Loucy (cell line): ENCODE results near the gene RERG.

Experiments
- H2AFZ ChIP-seq: fragments of 200-600 bp; sonication (generic); 2 replicates; pipeline ENCODE4 v1.6.0; 2016; ENCODE audit warnings: antibody characterized with exemption, mild to moderate bottlenecking, low read length, moderate library complexity
- H3F3A ChIP-seq: fragments of 200-600 bp; 2 replicates; pipeline ENCODE4 v1.6.0; 2016; ENCODE audit warnings: antibody characterized with exemption, low read depth, mild to moderate bottlenecking
- H3K27me3 ChIP-seq: fragments of 200-600 bp; sonication (generic); 2 replicates; pipeline ENCODE4 v1.6.1; 2014; ENCODE audit warnings: low read length, mild to moderate bottlenecking; ENCODE audit not compliant: insufficient read depth, poor library complexity, severe bottlenecking
- H3K36me3 ChIP-seq: fragments of 200-600 bp; sonication (generic); 2 replicates; pipeline ENCODE4 v1.6.1; 2016; ENCODE audit warnings: low read length; ENCODE audit not compliant: insufficient read depth
- H3K4me1 ChIP-seq: fragments of 200-600 bp; sonication (generic); 2 replicates; pipeline ENCODE4 v1.5.1; 2014; ENCODE audit warnings: low read length, mild to moderate bottlenecking; ENCODE audit not compliant: insufficient read depth, poor library complexity, severe bottlenecking
- H3K4me2 ChIP-seq: fragments of 200-600 bp; sonication (generic); 2 replicates; pipeline ENCODE4 v1.6.0; 2014; ENCODE audit warnings: antibody characterized with exemption, low read length, low read depth, mild to moderate bottlenecking; ENCODE audit not compliant: poor library complexity, severe bottlenecking
- H3K4me3 ChIP-seq: fragments of 200-600 bp; sonication (generic); 2 replicates; pipeline ENCODE4 v1.5.1; 2014; ENCODE audit warnings: low read length, mild to moderate bottlenecking, mixed read lengths; ENCODE audit not compliant: poor library complexity, severe bottlenecking
- H3K79me2 ChIP-seq: fragments of 200-600 bp; sonication (generic); 2 replicates; pipeline ENCODE4 v1.6.1; 2014; ENCODE audit warnings: low read length; ENCODE audit not compliant: insufficient read depth
- H3K9ac ChIP-seq: fragments of 200-600 bp; sonication (generic); 2 replicates; pipeline ENCODE4 v1.6.0; 2014; ENCODE audit warnings: mild to moderate bottlenecking, low read depth, low read length, moderate library complexity; ENCODE audit not compliant: poor library complexity, severe bottlenecking
- H3K9me2 ChIP-seq: fragments of 200-600 bp; sonication (generic); replicated peaks from 2 replicates; pipeline ENCODE4 v1.6.1; 2016; ENCODE audit warnings: low read depth, low read length, mixed read lengths
- H3K9me3 ChIP-seq: fragments of 200-600 bp; sonication (generic); 2 replicates; pipeline ENCODE4 v1.6.1; 2014; ENCODE audit warnings: mild to moderate bottlenecking, antibody characterized with exemption, low read length, low read depth; ENCODE audit not compliant: insufficient read depth
- H4K20me1 ChIP-seq: fragments of 200-600 bp; sonication (generic); 2 replicates; pipeline ENCODE4 v1.6.0; 2014; ENCODE audit warnings: antibody characterized with exemption, low read length, mild to moderate bottlenecking; ENCODE audit not compliant: insufficient read depth, poor library complexity, severe bottlenecking
- CTCF ChIP-seq: fragments of 200-600 bp; sonication (generic); conservative IDR thresholded peaks from 2 replicates; pipeline ENCODE4 v1.5.1; 2014; ENCODE audit warnings: mild to moderate bottlenecking, antibody characterized with exemption, low read length
- EZH2phosphoT487 ChIP-seq: fragments of 200-600 bp; IDR thresholded peaks from 2 replicates; pipeline ENCODE4 v1.6.1; 2018; ENCODE audit warnings: antibody characterized with exemption, mild to moderate bottlenecking, moderate library complexity, borderline replicate concordance

Gene RERG

GRCh38 chr12:15123401-15123800 lies 97.8 kb downstream of the RERG start:
- Histone ChIP-seq H3K4me3 (no peak overlapping the region), H3K79me2 (no peaks in the 10 kb centered on the region)
- no peak for TF ChIP-seq CTCF
- TF ChIP-seq EZH2phosphoT487: no peak

GRCh38 chr12:15122344-15122743 lies 98.9 kb downstream of the RERG start:
- H3K9me2 ChIP-seq: no peaks in the 10 kb centered on the region
- no peak overlapping the region for H3K4me2 ChIP-seq
- no peak overlapping the region for H3K9ac ChIP-seq
- H3K36me3 ChIP-seq: no peaks in the 10 kb centered on the region
- H3K4me3 ChIP-seq: no peak overlapping the region
- TF ChIP-seq EZH2phosphoT487: no peak
- no peak for TF ChIP-seq CTCF
- no peaks in the 10 kb centered on the region for H4K20me1 ChIP-seq
- H3K4me1 ChIP-seq: peaks cover 5% of the 10 kb centered on the region
- H3K9me3 ChIP-seq: no peaks in the 10 kb centered on the region
- no peaks in the 10 kb centered on the region for H3F3A ChIP-seq
- H3K79me2 ChIP-seq: no peaks in the 10 kb centered on the region
- no peaks in the 10 kb centered on the region for H3K27me3 ChIP-seq
- H2AFZ ChIP-seq: no peak overlapping the region

More at GRCh38 chr12:15123401-15123800, 97.8 kb downstream of the RERG start:
- no peak overlapping the region for H3K4me2 ChIP-seq
- H3K9ac ChIP-seq: no peak overlapping the region
- no peaks in the 10 kb centered on the region for H4K20me1 ChIP-seq
- peaks cover 5% of the 10 kb centered on the region for H3K4me1 ChIP-seq
- H2AFZ ChIP-seq: no peak overlapping the region
- H3K9me2 ChIP-seq: no peaks in the 10 kb centered on the region
- H3K9me3 ChIP-seq: no peaks in the 10 kb centered on the region
- H3K27me3 ChIP-seq: no peaks in the 10 kb centered on the region
- no peaks in the 10 kb centered on the region for H3K36me3 ChIP-seq
- H3F3A ChIP-seq: no peaks in the 10 kb centered on the region

GRCh38 chr12:15118955-15119354 lies 102.3 kb downstream of the RERG start:
- no peak overlapping the region for H2AFZ ChIP-seq
- no peak overlapping the region for H3K4me3 ChIP-seq
- no peaks in the 10 kb centered on the region for H4K20me1 ChIP-seq
- no peak overlapping the region for H3K9ac ChIP-seq
- peaks cover 5% of the 10 kb centered on the region for H3K4me1 ChIP-seq
- H3K9me2 ChIP-seq: no peaks in the 10 kb centered on the region
- no peak for TF ChIP-seq CTCF
- no peak for TF ChIP-seq EZH2phosphoT487
- H3K79me2 ChIP-seq: no peaks in the 10 kb centered on the region
- H3K4me2 ChIP-seq: no peak overlapping the region
- H3K9me3 ChIP-seq: no peaks in the 10 kb centered on the region
- no peaks in the 10 kb centered on the region for H3F3A ChIP-seq
- H3K27me3 ChIP-seq: no peaks in the 10 kb centered on the region
- no peaks in the 10 kb centered on the region for H3K36me3 ChIP-seq
